Activated naive CD8-positive, alpha-beta T cell (primary cell): Measurements from ENCODE around the gene FIGN.

Source experiments
- H3K27ac Mint-ChIP-seq: one replicate; pipeline ENCODE4 v1.8.0; 2021; ENCODE audit warnings: mixed read lengths
- H3K27me3 Mint-ChIP-seq: one replicate; pipeline ENCODE4 v1.8.0; 2021; ENCODE audit warnings: mixed read lengths
- H3K36me3 Mint-ChIP-seq: one replicate; pipeline ENCODE4 v1.8.0; 2021; ENCODE audit warnings: mixed read lengths
- H3K4me1 Mint-ChIP-seq: one replicate; pipeline ENCODE4 v1.8.0; 2021; ENCODE audit warnings: low read depth, mixed read lengths
- H3K4me3 Mint-ChIP-seq: one replicate; pipeline ENCODE4 v1.8.0; 2021; ENCODE audit warnings: mild to moderate bottlenecking, mixed read lengths
- H3K9me3 Mint-ChIP-seq: one replicate; pipeline ENCODE4 v1.8.0; 2021; ENCODE audit warnings: low read depth, mixed read lengths

FIGN gene

DNA sequence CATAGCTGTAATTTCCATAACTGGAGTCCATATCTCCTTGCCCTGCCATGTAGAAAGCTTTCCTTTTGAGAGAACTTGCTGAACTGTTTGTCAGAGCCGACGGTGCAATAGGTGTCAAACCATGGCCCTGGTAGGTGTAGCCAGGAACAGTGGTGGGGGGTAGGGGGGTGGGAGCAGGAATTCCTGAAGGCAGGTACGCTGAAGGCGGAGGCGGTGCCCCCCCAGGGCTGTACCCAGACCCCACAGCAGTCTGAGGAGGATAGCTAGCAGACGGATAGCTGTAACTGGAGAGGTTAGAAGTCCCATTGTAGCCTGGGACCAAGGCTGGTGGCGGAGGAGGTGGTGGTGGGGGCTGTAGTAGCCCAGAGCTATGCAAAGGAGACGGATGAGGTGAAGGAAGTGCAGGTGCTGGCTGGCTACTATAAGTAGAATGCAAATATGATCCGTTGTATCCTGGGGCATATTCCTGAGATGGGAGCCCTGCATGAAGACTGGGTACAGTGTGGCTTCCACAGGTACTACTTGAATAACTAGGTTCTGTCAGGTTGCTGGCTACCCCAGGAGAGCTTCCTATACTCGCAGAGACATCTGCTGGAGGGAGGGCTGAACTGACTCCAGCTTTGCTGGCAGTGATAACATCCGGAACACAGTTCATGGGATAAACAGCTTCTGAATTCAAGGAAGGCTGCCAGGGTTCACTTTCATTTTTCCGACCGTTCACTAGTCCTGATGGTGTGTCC, 124.8 kb downstream of the FIGN start:
- H3K27ac Mint-ChIP-seq: no peak overlapping the region
- no peaks in the 10 kb centered on the region for H3K4me1 Mint-ChIP-seq
- H3K27me3 Mint-ChIP-seq: no peaks in the 10 kb centered on the region
- H3K36me3 Mint-ChIP-seq: no peaks in the 10 kb centered on the region
- no peaks in the 10 kb centered on the region for H3K9me3 Mint-ChIP-seq
- H3K4me3 Mint-ChIP-seq: no peak overlapping the region

DNA sequence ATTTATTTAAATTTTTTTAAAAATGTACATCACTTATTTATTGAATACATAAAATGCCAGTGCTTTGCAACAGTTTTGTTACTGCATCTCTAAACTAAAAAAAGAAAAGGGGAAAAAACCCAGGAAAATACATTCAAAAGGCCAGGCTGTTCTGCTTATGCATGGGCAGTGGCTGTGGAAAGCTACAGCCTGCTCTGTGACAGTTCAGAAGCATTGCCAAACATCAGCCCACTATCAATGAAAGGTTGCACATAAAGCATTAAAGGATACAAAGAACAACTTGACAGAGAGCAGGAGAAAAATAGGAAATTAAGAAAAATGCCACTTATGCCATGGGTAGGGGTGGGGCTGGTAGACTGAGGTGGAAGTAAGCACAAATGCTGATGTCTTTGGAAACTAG, 128.2 kb downstream of the FIGN start:
- Mint-ChIP-seq H3K4me3 (no peak overlapping the region), H3K36me3 (no peaks in the 10 kb centered on the region), H3K27ac (no peak overlapping the region), H3K27me3 (no peaks in the 10 kb centered on the region), H3K9me3 (no peaks in the 10 kb centered on the region), H3K4me1 (no peaks in the 10 kb centered on the region)

DNA sequence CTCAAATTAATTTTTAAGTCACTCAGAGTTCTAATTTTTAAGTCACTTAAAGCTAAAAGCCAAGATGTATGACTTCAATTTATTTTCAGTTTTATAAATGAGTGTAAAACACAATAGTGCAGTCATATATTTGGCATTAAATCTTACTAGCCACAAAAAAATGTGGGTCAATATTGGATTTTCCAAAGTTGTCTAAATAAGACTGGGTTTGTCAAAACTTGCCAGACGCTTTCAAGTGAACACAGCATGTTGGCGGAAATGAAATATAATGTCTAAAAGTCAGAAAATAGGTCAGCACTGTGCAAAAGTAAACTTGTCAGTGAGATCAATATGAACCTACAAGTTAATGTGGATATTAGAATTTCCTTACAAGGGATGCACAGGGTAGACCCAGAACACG, 128.9 kb downstream of the FIGN start:
- Mint-ChIP-seq H3K27ac (no peak overlapping the region), H3K4me1 (no peaks in the 10 kb centered on the region), H3K27me3 (no peaks in the 10 kb centered on the region), H3K9me3 (no peaks in the 10 kb centered on the region), H3K36me3 (no peaks in the 10 kb centered on the region), H3K4me3 (no peak overlapping the region)

DNA sequence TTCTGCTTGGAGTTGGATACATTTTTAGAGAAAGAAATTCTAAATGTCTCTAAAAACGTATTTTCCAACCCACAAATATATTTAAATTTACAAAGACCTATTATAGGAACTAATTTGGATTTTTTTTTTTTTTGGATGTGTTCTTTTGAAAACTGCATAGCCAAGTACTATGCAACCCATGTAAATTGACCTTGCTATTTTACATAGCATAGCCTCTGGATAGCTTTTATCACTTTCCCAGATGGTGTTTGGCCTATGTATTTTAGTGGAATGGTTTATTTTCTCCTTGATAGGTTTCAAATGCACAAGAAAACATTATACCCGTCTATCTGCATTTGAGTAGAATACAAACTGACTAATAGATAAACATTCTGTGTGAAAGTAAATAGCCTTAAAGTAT, 130.0 kb downstream of the FIGN start:
- H3K9me3 Mint-ChIP-seq: no peaks in the 10 kb centered on the region
- no peak overlapping the region for H3K27ac Mint-ChIP-seq
- H3K36me3 Mint-ChIP-seq: no peaks in the 10 kb centered on the region
- no peaks in the 10 kb centered on the region for H3K4me1 Mint-ChIP-seq
- H3K4me3 Mint-ChIP-seq: no peak overlapping the region
- H3K27me3 Mint-ChIP-seq: no peaks in the 10 kb centered on the region

DNA sequence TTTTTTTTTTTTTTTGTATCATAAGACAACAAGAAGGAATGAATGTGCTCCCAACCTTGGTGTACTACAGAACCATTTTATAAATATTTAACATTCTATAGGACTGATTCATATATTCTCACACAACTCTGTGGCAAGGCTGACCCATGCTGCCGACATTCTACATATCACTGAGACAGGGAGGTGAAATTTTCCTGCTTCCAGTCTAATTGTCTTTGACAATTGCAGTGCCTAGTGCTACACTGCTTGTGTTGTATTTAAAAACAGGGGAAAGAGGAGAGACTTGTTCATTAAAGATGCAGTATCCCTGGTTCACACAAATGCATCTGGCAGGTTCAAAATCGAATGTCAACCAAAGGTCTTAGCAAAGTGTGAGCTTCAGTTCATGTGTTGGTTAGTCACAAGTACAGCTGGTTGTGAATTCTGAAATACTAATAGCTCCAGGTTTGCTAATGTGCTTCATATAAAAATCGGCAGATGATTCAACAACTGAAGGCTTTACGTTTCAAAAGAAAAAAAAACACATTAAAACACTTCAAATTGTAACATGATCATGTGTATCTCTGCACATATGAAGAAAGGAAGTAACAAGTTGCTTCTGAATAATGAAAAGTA, 130.8 kb downstream of the FIGN start:
- Mint-ChIP-seq H3K4me1 (no peaks in the 10 kb centered on the region), H3K27ac (no peak overlapping the region)

DNA sequence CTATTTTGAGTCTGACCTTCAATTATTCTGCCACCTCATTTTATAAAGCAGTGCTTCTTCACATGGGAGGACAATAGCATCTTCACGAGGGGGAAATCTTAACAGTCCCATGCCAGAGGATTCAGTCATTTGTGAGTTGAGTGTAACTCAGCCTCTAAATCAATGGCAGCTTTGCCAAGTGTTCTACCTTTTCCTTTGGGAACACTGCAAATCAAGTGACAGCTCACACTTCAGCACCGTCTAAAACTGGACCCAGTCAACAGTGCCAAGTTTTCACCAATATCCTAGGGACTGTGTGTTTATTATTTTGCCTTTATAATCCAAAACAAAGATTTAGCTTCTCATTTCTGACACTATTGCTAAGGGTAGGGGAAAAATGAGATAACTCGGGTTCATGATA, 133.6 kb downstream of the FIGN start:
- H3K27me3 Mint-ChIP-seq: no peaks in the 10 kb centered on the region
- no peaks in the 10 kb centered on the region for H3K36me3 Mint-ChIP-seq
- peaks cover 4% of the 10 kb centered on the region for H3K9me3 Mint-ChIP-seq
- no peak overlapping the region for H3K27ac Mint-ChIP-seq
- H3K4me1 Mint-ChIP-seq: no peaks in the 10 kb centered on the region
- no peak overlapping the region for H3K4me3 Mint-ChIP-seq

More for the DNA sequence above, 130.8 kb downstream of the FIGN start:
- H3K27me3 Mint-ChIP-seq: no peaks in the 10 kb centered on the region
- no peak overlapping the region for H3K4me3 Mint-ChIP-seq
- H3K9me3 Mint-ChIP-seq: no peaks in the 10 kb centered on the region
- no peaks in the 10 kb centered on the region for H3K36me3 Mint-ChIP-seq

DNA sequence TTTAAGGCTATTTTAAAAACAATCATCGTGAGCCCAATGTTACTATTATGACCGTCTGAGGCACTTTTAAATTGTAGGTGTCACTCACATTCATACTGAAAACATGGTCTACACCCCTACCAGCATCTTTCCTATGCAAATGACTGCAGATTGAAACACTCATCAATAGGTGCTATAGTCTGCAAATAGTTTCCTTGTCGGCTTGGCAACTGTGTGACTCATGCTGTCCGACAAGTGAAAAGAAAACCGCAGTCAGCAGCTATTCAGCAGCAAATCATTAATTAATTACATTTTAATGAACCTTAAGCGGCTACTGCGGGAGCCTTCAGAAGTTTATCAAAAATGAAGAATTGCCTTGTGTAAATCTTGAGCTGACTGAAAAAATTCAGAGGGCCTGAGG, 134.4 kb downstream of the FIGN start:
- Mint-ChIP-seq H3K27me3 (no peaks in the 10 kb centered on the region), H3K36me3 (no peaks in the 10 kb centered on the region), H3K27ac (no peak overlapping the region), H3K4me1 (no peaks in the 10 kb centered on the region), H3K9me3 (peaks cover 4% of the 10 kb centered on the region), H3K4me3 (no peak overlapping the region)

DNA sequence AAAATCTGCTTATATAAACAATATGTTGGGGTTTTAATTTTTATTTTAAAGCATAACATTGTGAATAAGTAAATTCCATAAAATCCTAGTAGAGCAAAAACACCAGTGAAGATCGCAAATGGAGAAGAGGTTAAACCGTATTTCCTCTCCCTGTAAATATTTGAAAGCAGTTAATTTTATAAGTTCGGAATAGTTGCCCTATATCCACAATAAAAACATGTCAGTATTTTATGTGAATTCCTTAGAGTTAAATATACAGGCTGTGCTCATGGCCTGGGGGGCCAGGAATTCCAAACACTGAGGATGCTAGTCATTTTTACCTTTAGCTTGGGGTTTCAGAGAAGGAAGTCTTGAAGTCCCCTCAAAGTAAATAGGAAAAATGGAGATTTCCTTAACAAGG, 135.0 kb downstream of the FIGN start:
- H3K27ac Mint-ChIP-seq: no peak overlapping the region
- peaks cover 4% of the 10 kb centered on the region for H3K9me3 Mint-ChIP-seq
- no peaks in the 10 kb centered on the region for H3K4me1 Mint-ChIP-seq
- H3K4me3 Mint-ChIP-seq: no peak overlapping the region
- no peaks in the 10 kb centered on the region for H3K36me3 Mint-ChIP-seq
- H3K27me3 Mint-ChIP-seq: no peaks in the 10 kb centered on the region

DNA sequence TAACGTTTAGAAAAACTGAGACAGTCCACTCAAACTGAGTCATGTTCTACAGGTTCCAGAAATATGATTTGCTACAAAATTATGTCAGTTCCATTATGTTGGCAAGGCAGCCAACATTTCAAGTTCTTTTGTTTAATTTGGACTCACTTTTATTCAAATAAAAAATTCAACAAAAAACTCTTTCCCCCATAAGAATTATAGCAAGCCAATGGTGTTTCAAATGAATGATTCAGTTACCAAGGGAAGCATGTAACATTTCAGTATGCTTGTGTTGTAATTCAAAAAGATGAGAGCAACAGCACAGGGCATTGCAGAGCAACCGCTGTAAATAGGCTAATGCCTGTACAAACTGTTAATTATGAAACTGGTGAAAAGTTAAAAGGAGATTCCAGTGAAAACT, 140.8 kb downstream of the FIGN start:
- no peak overlapping the region for H3K27ac Mint-ChIP-seq

DNA sequence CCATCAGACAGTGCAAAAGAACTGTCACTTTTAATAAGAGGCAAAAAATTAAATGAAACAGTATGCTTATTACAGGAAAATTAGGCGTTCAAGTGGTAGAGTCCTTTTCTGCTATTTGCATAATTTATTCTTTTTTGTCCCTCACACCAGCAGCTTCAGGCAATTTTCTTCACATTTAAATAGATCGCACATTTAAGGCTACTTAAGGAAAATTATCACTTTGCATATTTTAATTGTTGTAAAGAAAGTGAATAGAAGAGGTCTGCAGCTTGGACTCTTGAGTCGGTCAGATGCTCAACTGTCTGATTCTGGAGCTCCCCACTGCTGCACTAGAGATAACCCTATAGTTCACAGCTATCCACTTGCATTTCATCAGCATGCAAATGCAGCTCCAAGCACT, 141.3 kb downstream of the FIGN start:
- Mint-ChIP-seq H3K4me3 (no peak overlapping the region), H3K4me1 (no peaks in the 10 kb centered on the region)

More for the DNA sequence above, 140.8 kb downstream of the FIGN start:
- Mint-ChIP-seq H3K9me3 (peaks cover 4% of the 10 kb centered on the region), H3K4me3 (no peak overlapping the region), H3K27me3 (no peaks in the 10 kb centered on the region), H3K4me1 (no peaks in the 10 kb centered on the region), H3K36me3 (no peaks in the 10 kb centered on the region)

DNA sequence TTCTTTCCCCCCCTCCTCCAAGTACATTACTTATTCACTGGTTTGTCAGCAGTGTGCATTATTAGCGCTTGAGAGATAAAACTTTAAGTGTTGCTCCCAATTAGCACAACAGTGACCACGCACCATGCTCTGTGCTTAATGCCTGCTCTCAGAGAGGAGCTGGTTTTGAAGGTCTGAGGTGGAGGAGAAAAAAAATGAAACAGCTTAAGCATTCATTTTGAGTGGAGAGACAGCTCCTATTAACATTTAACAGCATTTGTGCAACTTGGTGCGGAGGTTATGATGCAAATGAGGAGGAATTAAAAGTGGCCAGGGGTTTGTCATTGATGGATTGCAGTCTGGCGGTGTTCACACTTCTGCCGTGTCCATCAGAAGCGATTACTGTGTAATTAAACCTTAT, 141.8 kb downstream of the FIGN start:
- H3K27ac Mint-ChIP-seq: no peak overlapping the region
- peaks cover 4% of the 10 kb centered on the region for H3K9me3 Mint-ChIP-seq

More for the DNA sequence above, 141.3 kb downstream of the FIGN start:
- Mint-ChIP-seq H3K27ac (no peak overlapping the region), H3K36me3 (no peaks in the 10 kb centered on the region), H3K9me3 (peaks cover 4% of the 10 kb centered on the region), H3K27me3 (no peaks in the 10 kb centered on the region)

DNA sequence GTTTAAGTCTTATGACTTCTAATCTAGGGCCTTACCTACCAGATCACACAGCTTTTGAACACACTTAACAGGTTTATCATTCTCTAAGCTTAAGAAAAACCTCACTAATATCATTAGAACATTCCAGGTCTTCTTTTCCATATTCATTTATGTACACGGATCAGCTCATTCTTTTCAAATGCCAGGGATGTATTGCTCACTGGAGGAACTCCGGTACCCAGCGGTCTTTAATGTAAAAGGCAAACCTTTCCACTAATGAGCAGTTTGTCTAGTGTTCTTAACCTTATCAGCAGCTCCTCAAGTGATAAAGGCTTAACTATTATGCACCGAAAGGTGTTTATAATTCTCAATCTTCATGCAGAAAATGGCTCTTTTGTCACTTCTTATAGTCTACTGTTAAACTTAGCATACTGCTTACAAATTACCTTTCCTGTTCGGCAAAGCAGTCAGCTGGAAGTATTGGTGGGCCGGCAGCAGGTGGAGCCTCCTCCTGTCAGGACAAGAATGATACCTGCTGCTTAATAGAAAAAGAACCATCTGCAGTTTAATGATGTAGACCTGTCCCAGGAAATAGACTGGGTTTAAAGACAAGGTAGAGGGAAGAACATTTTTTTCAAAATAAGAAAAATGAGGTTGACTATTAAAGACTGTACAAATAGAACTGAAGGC, 142.7 kb downstream of the FIGN start:
- H3K27ac Mint-ChIP-seq: no peak overlapping the region
- no peaks in the 10 kb centered on the region for H3K36me3 Mint-ChIP-seq
- H3K27me3 Mint-ChIP-seq: no peaks in the 10 kb centered on the region
- no peaks in the 10 kb centered on the region for H3K4me1 Mint-ChIP-seq
- no peak overlapping the region for H3K4me3 Mint-ChIP-seq
- H3K9me3 Mint-ChIP-seq: peaks cover 2% of the 10 kb centered on the region

More for the DNA sequence above, 141.8 kb downstream of the FIGN start:
- H3K36me3 Mint-ChIP-seq: no peaks in the 10 kb centered on the region
- H3K4me1 Mint-ChIP-seq: no peaks in the 10 kb centered on the region
- H3K27me3 Mint-ChIP-seq: no peaks in the 10 kb centered on the region
- H3K4me3 Mint-ChIP-seq: no peak overlapping the region

DNA sequence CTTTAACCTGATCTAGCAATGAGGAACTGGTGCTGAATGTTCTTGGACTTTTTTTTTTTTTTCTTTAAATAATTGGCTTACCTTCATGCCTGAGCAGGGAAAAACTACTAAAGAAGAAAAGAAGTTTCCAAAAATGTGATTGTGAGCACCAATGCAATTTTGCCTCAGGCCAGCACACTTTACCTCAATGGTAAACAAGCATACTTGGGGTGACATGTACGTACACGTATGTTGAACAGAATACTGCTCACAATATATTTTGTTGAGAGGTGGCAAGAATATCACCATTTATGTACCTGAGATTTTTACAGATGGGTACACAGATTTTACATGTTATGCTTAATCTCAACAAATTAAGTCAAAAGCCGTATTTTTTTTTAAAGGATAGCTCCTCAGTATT, 144.3 kb downstream of the FIGN start:
- Mint-ChIP-seq H3K9me3 (peaks cover 2% of the 10 kb centered on the region), H3K4me3 (no peak overlapping the region), H3K27ac (no peak overlapping the region), H3K27me3 (no peaks in the 10 kb centered on the region), H3K36me3 (no peaks in the 10 kb centered on the region), H3K4me1 (no peaks in the 10 kb centered on the region)

DNA sequence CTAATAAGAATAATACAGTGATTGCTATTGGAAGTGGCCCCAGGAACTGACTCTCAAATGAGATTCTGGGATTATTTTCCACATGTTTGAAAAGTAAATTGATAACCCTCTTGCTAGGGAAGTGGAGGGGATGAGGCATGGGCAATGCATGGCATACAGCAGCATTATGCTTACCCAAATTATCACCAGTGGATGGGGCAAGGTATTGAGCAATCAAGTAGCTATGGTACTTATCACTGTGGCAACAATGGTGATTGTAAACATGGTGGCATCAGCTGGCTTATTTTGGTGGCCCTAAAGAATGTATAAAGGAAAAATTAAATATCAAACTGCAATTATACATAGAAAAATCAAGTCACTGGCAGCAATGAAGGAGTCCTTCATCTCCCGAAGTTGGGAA, 155.1 kb downstream of the FIGN start:
- Mint-ChIP-seq H3K4me3 (no peak overlapping the region), H3K4me1 (no peaks in the 10 kb centered on the region), H3K27me3 (no peaks in the 10 kb centered on the region), H3K9me3 (peaks cover 16% of the 10 kb centered on the region), H3K27ac (no peak overlapping the region), H3K36me3 (no peaks in the 10 kb centered on the region)

DNA sequence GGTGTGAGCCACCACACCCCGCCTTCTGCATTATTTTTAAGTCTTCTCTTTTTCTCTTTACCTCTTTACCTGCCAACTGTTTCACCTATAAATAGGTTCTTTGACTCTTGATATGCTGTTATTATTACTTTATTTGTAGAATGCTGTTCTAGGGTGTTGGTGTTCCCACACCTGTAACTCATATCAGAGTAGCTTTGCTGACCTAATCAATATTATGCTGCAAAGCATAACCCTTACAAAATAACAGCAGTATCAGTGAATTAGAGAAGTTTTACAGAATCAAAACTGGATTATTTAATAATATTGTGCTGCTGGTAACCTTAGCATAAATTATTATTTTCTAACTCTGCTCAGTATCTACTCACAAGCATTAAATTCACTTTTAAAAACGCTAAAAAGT, 161.5 kb downstream of the FIGN start:
- Mint-ChIP-seq H3K27ac (no peak overlapping the region), H3K4me3 (no peak overlapping the region), H3K36me3 (no peaks in the 10 kb centered on the region), H3K4me1 (no peaks in the 10 kb centered on the region), H3K9me3 (peaks cover 11% of the 10 kb centered on the region), H3K27me3 (no peaks in the 10 kb centered on the region)
